OCI-LY7 (cell line): ENCODE results near the gene PFKL. TPM values are rescaled to one million over a fixed set of nuclear protein-coding genes. Genes with fewer than 3 reads are reported as not detected.
"Not testable (repeated sequence)": the region's sequence is repeated elsewhere in the genome, so short reads cannot be mapped to it uniquely, and the experiment has no call there.

ENCODE experiments used
- BruUV-seq: library from RNA; stranded (reverse); fragments of 400-500 nt; replicated peaks from 2 replicates; lab custom pipeline; 2021; lab: Mats Ljungman, UMichigan
- CTCF ChIA-PET: fragments of 300-600 bp; sonication (Branson Sonifier 250); formaldehyde crosslinking; loops from one replicate; lab custom pipeline; 2022; ENCODE audit warnings: antibody characterized with exemption; ENCODE audit not compliant: unreplicated experiment; lab: Charles Lee
- POLR2A ChIA-PET: fragments of 300-600 bp; sonication (Branson Sonifier 250); formaldehyde crosslinking; loops from one replicate; lab custom pipeline; 2022; ENCODE audit warnings: antibody characterized with exemption; lab: Charles Lee
- DNase-seq: peaks from one replicate; pipeline ENCODE4 v3.0.0-alpha.2; 2015; ENCODE audit warnings: low spot score
- H2AFZ ChIP-seq: fragments of 200-600 bp; sonication (generic), shearing (Covaris generic); 2 replicates; pipeline ENCODE4 v1.6.1; 2014; ENCODE audit warnings: mild to moderate bottlenecking, antibody characterized with exemption, low read length, moderate library complexity
- H3K27ac ChIP-seq: fragments of 200-600 bp; sonication (generic); 2 replicates; pipeline ENCODE4 v1.5.1; 2014; ENCODE audit warnings: mixed run types, low read depth, mild to moderate bottlenecking, moderate library complexity, low read length, inconsistent platforms; ENCODE audit not compliant: poor library complexity, severe bottlenecking
- H3K36me3 ChIP-seq: fragments of 200-600 bp; sonication (generic); 2 replicates; pipeline ENCODE4 v1.6.1; 2014; ENCODE audit warnings: mild to moderate bottlenecking, antibody characterized with exemption, low read length, moderate library complexity, mixed read lengths; ENCODE audit not compliant: insufficient read depth
- H3K4me1 ChIP-seq: fragments of 200-600 bp; sonication (generic); 2 replicates; pipeline ENCODE4 v1.5.1; 2014; ENCODE audit warnings: mild to moderate bottlenecking, low read length; ENCODE audit not compliant: insufficient read depth, poor library complexity, severe bottlenecking
- H3K4me2 ChIP-seq: fragments of 200-600 bp; sonication (generic); 2 replicates; pipeline ENCODE4 v1.6.1; 2014; ENCODE audit warnings: mild to moderate bottlenecking, low read length
- H3K4me3 ChIP-seq: fragments of 200-600 bp; sonication (generic); 2 replicates; pipeline ENCODE4 v1.5.1; 2014; ENCODE audit warnings: mild to moderate bottlenecking, low read depth, low read length; ENCODE audit not compliant: poor library complexity, severe bottlenecking
- H3K79me2 ChIP-seq: fragments of 200-600 bp; sonication (generic); 2 replicates; pipeline ENCODE4 v1.6.1; 2016; ENCODE audit warnings: low read depth, mild to moderate bottlenecking, low read length, moderate library complexity, mixed read lengths; ENCODE audit not compliant: insufficient read depth
- H3K9me2 ChIP-seq: fragments of 200-600 bp; sonication (generic); 2 replicates; pipeline ENCODE4 v1.6.1; 2016; ENCODE audit warnings: mild to moderate bottlenecking, low read length, mixed read lengths; ENCODE audit not compliant: insufficient read depth
- H3K9me3 ChIP-seq: fragments of 200-600 bp; sonication (generic); 2 replicates; pipeline ENCODE4 v1.6.1; 2014; ENCODE audit warnings: mild to moderate bottlenecking, mixed run types, low read length, mixed read lengths
- H4K20me1 ChIP-seq: fragments of 200-600 bp; sonication (generic); 2 replicates; pipeline ENCODE4 v1.6.1; 2014; ENCODE audit warnings: mild to moderate bottlenecking, antibody characterized with exemption, low read length, moderate library complexity, mixed read lengths; ENCODE audit not compliant: insufficient read depth
- EZH2phosphoT487 ChIP-seq: fragments of 200-600 bp; sonication (generic); IDR thresholded peaks from 2 replicates; pipeline ENCODE4 v1.6.1; 2018; ENCODE audit warnings: low read depth, borderline replicate concordance, mild to moderate bottlenecking, mixed run types, antibody characterized with exemption, low read length, moderate library complexity, mixed read lengths
- intact Hi-C: fragments of 100-400 bp; cut with micrococcal nuclease; formaldehyde crosslinking; loops from one replicate; pipeline ENCODE4 v1.10.0; 2022; ENCODE audit not compliant: unreplicated experiment
- total RNA-seq, 2 experiments: library from RNA; depleted of rRNA in 1 of 2; stranded (reverse); fragments of >200 nt in 1 of 2; shearing (Covaris generic) in 1 of 2; gene quantifications; 2 replicates each; pipeline ENCODE4 v1.2.3, GENCODE V29; 2014 to 2022
- TF ChIP-seq, protein P1 (sequence below): fragments of 200-600 bp; sonication (generic); conservative IDR thresholded peaks from 2 replicates; pipeline ENCODE4 v1.5.1; 2014; ENCODE audit warnings: mild to moderate bottlenecking, antibody characterized with exemption, low read length, moderate library complexity, mixed read lengths

The PFKL gene
- total RNA-seq, 2 experiments from 2014 or later: 102 to 128 TPM

DNA sequence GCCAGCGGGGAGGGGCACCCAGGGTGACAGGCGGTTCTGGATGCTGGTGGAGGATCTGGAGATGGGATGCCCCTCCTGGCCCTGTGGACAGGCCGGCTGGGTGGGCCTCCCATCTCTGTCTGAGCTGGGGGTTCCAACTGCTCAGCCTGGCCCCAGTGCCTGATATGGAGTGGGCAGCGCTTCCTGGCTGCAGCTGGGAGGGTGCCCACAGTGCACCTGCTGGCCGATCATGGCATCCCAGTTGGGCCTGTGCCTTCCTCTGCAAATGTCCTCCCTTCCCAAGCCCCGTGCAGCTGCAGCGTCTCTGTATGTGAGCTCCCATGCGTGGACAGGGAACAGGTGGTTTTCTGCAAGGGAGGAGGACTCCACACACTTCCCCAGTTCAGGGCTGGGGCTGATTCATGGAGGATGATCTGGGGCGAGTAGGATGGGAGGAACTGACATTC is 2.1 kb downstream of the PFKL start:
- H3K27ac ChIP-seq: no peak overlapping the region

DNA sequence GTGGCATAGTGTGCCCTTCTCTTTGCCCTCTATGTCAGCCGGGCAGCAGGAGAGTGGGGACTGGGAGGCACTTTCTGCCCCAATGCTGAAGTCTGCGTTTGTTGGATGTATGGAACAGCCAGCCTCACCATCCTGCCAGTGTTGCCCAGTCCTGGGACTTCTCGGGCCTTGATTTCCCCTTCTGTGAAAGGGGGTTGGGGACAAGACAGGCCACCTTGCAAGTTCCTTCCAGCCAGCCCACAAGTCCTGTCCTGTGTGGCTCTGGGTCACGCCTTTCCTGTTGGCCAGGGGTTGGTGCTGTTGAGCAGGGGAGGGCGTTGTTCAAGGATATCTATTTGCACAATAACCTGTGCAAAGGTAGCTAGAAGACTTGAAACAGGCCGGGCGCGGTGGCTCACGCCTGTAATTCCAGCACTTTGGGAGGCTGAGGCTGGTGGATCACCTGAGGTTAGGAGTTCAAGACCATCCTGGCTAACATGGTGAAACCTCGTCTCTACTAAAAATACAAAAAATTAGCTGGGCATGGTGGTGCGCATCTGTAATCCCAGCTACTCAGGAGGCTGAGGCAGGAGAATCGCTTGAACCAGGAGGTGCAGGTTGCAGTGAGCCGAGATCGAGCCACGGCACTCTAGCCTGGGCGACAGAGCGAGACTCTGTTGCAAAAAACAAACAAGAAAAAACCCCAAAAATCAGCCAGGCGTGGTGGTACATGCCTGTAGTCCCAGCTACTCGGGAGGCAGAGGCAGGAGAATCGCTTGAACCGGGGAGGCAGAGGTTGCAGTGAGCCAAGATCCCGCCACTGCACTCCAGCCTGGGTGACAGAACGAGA is 2.9 kb downstream of the PFKL start:
- POLR2A ChIA-PET, BruUV-seq: not testable (repeated sequence)
- H3K4me2 ChIP-seq: peak overlapping the region; percentile 87

More for the DNA sequence above, 2.1 kb downstream of the PFKL start:
- Histone ChIP-seq H3K36me3 (peaks cover 5% of the 10 kb centered on the region; the same call in 1 of the 2 replicates), H3K4me1 (peaks cover 68% of the 10 kb centered on the region), H2AFZ (no peak overlapping the region), H3K4me3 (peak overlapping the region; percentile 86), H4K20me1 (no peaks in the 10 kb centered on the region; the same call in 1 of the 2 replicates), H3K9me3 (no peaks in the 10 kb centered on the region), H3K79me2 (peaks cover 7% of the 10 kb centered on the region; the same call in 1 of the 2 replicates), H3K9me2 (no peaks in the 10 kb centered on the region), H3K4me2 (peak overlapping the region; percentile 87)
- TF ChIP-seq, protein P1, sequence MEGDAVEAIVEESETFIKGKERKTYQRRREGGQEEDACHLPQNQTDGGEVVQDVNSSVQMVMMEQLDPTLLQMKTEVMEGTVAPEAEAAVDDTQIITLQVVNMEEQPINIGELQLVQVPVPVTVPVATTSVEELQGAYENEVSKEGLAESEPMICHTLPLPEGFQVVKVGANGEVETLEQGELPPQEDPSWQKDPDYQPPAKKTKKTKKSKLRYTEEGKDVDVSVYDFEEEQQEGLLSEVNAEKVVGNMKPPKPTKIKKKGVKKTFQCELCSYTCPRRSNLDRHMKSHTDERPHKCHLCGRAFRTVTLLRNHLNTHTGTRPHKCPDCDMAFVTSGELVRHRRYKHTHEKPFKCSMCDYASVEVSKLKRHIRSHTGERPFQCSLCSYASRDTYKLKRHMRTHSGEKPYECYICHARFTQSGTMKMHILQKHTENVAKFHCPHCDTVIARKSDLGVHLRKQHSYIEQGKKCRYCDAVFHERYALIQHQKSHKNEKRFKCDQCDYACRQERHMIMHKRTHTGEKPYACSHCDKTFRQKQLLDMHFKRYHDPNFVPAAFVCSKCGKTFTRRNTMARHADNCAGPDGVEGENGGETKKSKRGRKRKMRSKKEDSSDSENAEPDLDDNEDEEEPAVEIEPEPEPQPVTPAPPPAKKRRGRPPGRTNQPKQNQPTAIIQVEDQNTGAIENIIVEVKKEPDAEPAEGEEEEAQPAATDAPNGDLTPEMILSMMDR: no peak
- TF ChIP-seq EZH2phosphoT487: no peak
- ChIA-PET CTCF (no interaction called here), POLR2A (no interaction called here)
- intact Hi-C loops: no loop called here
- no TSS peak for BruUV-seq
- DNase-seq: peak; percentile 44

More for the DNA sequence above, 2.9 kb downstream of the PFKL start:
- H2AFZ ChIP-seq, H4K20me1 ChIP-seq, H3K36me3 ChIP-seq, CTCF ChIA-PET, intact Hi-C loops, H3K9me2 ChIP-seq, H3K79me2 ChIP-seq, H3K9me3 ChIP-seq: not testable (repeated sequence)
- Histone ChIP-seq H3K27ac (peak overlapping the region; percentile 29), H3K4me3 (peak overlapping the region; percentile 86), H3K4me1 (peaks cover 61% of the 10 kb centered on the region)
- peak; percentile 38 for DNase-seq
- TF ChIP-seq, protein P1: peak; percentile 60
